H9 (cell line): Measurements from ENCODE around the gene MRTFA. TPM values are rescaled to one million over a fixed set of nuclear protein-coding genes. Genes with fewer than 3 reads are reported as not detected.

Experiments
- DNase-seq: peaks from one replicate; pipeline ENCODE4 v3.0.0-alpha.2; 2017
- H2AFZ ChIP-seq: one replicate; pipeline ENCODE4 v1.6.1; 2013; ENCODE audit warnings: mild to moderate bottlenecking, low read length, control low read depth, moderate library complexity
- H2AK5ac ChIP-seq: 2 replicates; pipeline ENCODE4 v1.6.1; 2013; ENCODE audit warnings: low read length, control low read depth, mixed read lengths; ENCODE audit not compliant: insufficient read length
- H2BK120ac ChIP-seq: one replicate; pipeline ENCODE4 v1.6.1; 2013; ENCODE audit warnings: low read depth, mild to moderate bottlenecking, low read length, control low read depth, inconsistent platforms; ENCODE audit not compliant: poor library complexity, severe bottlenecking
- H2BK12ac ChIP-seq: 2 replicates; pipeline ENCODE4 v1.6.1; 2013; ENCODE audit warnings: low read length, control low read depth, mixed read lengths, low read depth; ENCODE audit not compliant: insufficient read length
- H2BK15ac ChIP-seq: 2 replicates; pipeline ENCODE4 v1.6.1; 2013; ENCODE audit warnings: low read depth, low read length, control low read depth
- H2BK20ac ChIP-seq: one replicate; pipeline ENCODE4 v1.6.1; 2013; ENCODE audit warnings: low read depth, mild to moderate bottlenecking, low read length, control low read depth, inconsistent platforms; ENCODE audit not compliant: poor library complexity, severe bottlenecking
- H2BK5ac ChIP-seq: 2 replicates; pipeline ENCODE4 v1.6.1; 2013; ENCODE audit warnings: low read length, control low read depth, mixed read lengths; ENCODE audit not compliant: insufficient read length
- H3K14ac ChIP-seq: 2 replicates; pipeline ENCODE4 v1.6.1; 2013; ENCODE audit warnings: low read length, control low read depth; ENCODE audit not compliant: insufficient read depth
- H3K18ac ChIP-seq: 2 replicates; pipeline ENCODE4 v1.6.1; 2013; ENCODE audit warnings: low read depth, mild to moderate bottlenecking, mixed read lengths, low read length, control low read depth; ENCODE audit not compliant: insufficient read length
- H3K23ac ChIP-seq: 2 replicates; pipeline ENCODE4 v1.6.1; 2013; ENCODE audit warnings: low read length, control low read depth, mixed read lengths, low read depth; ENCODE audit not compliant: insufficient read length
- H3K23me2 ChIP-seq: 2 replicates; pipeline ENCODE4 v1.6.1; 2013; ENCODE audit warnings: low read depth, mild to moderate bottlenecking, mixed read lengths, low read length, control low read depth; ENCODE audit not compliant: insufficient read length, poor library complexity, severe bottlenecking
- H3K27ac ChIP-seq: 2 replicates; pipeline ENCODE4 v1.5.1; 2013; ENCODE audit warnings: low read length, control low read depth, mixed read lengths, low read depth; ENCODE audit not compliant: insufficient read length
- H3K27me3 ChIP-seq: 2 replicates; pipeline ENCODE4 v1.6.1; 2013; ENCODE audit warnings: low read length, control low read depth, inconsistent platforms; ENCODE audit not compliant: insufficient read depth
- H3K4ac ChIP-seq: 2 replicates; pipeline ENCODE4 v1.6.1; 2013; ENCODE audit warnings: low read depth, mild to moderate bottlenecking, control low read depth, inconsistent platforms, low read length, moderate library complexity
- H3K4me1 ChIP-seq: 2 replicates; pipeline ENCODE4 v1.6.1; 2013; ENCODE audit warnings: low read length, control low read depth, inconsistent platforms; ENCODE audit not compliant: insufficient read depth
- H3K4me2 ChIP-seq: 2 replicates; pipeline ENCODE4 v1.6.1; 2013; ENCODE audit warnings: low read length, control low read depth, mixed read lengths; ENCODE audit not compliant: insufficient read length, insufficient read depth
- H3K56ac ChIP-seq: 2 replicates; pipeline ENCODE4 v1.6.1; 2013; ENCODE audit warnings: low read depth, mild to moderate bottlenecking, mixed read lengths, low read length, control low read depth; ENCODE audit not compliant: insufficient read length
- H3K79me1 ChIP-seq: 2 replicates; pipeline ENCODE4 v1.6.1; 2013; ENCODE audit warnings: low read depth, mild to moderate bottlenecking, moderate library complexity, low read length, control low read depth, inconsistent platforms; ENCODE audit not compliant: insufficient read depth, poor library complexity, severe bottlenecking
- H3K79me2 ChIP-seq: 2 replicates; pipeline ENCODE4 v1.6.1; 2013; ENCODE audit warnings: low read length, control low read depth, inconsistent platforms; ENCODE audit not compliant: insufficient read depth
- H3K9ac ChIP-seq: 2 replicates; pipeline ENCODE4 v1.6.1; 2013; ENCODE audit warnings: low read length, control low read depth, mixed read lengths; ENCODE audit not compliant: insufficient read length; ENCODE audit errors: extremely low read depth
- H3K9me3 ChIP-seq: one replicate; pipeline ENCODE4 v1.6.1; 2013; ENCODE audit warnings: low read depth, low read length, inconsistent platforms; ENCODE audit not compliant: control insufficient read depth
- H3T11ph ChIP-seq: one replicate; pipeline ENCODE4 v1.6.1; 2013; ENCODE audit warnings: mild to moderate bottlenecking, low read length, control low read depth, inconsistent platforms
- H4K20me1 ChIP-seq: one replicate; pipeline ENCODE4 v1.6.1; 2013; ENCODE audit not compliant: control insufficient read depth, insufficient read length, insufficient read depth
- H4K5ac ChIP-seq: 2 replicates; pipeline ENCODE4 v1.6.1; 2013; ENCODE audit warnings: low read depth, mild to moderate bottlenecking, mixed read lengths, low read length, control low read depth; ENCODE audit not compliant: insufficient read length
- H4K8ac ChIP-seq: replicated peaks from 2 replicates; pipeline ENCODE4 v1.6.1; 2013; ENCODE audit warnings: low read length, control low read depth, mixed read lengths, low read depth; ENCODE audit not compliant: insufficient read length
- H4K91ac ChIP-seq: 2 replicates; pipeline ENCODE4 v1.6.1; 2013; ENCODE audit warnings: low read depth, mild to moderate bottlenecking, moderate library complexity, mixed read lengths, low read length, control low read depth; ENCODE audit not compliant: insufficient read length
- H3K27ac Mint-ChIP-seq, 3 experiments: 2 replicates in 2 of 3; 3 replicates in 1 of 3; pipeline ENCODE4 v1.8.0; 2020 to 2021; ENCODE audit warnings: mixed read lengths in 3 of 3, mild to moderate bottlenecking in 1 of 3, moderate library complexity in 1 of 3
- H3K27me3 Mint-ChIP-seq: 2 replicates; pipeline ENCODE4 v1.8.0; 2021; ENCODE audit warnings: low read depth, mild to moderate bottlenecking, moderate library complexity, mixed read lengths
- H3K36me3 Mint-ChIP-seq, 3 experiments: 2 replicates in 2 of 3; 3 replicates in 1 of 3; pipeline ENCODE4 v1.8.0; 2020 to 2021; ENCODE audit warnings: low read depth in 3 of 3, mixed read lengths in 3 of 3; ENCODE audit not compliant: insufficient read depth in 1 of 3
- H3K4me1 Mint-ChIP-seq, 2 experiments: 2 replicates each; pipeline ENCODE4 v1.8.0; 2020; ENCODE audit warnings: mixed read lengths in 2 of 2
- H3K4me3 Mint-ChIP-seq, 2 experiments: 2 replicates in 1 of 2; 3 replicates in 1 of 2; pipeline ENCODE4 v1.8.0; 2020 to 2021; ENCODE audit warnings: mild to moderate bottlenecking in 2 of 2, mixed read lengths in 2 of 2, moderate library complexity in 1 of 2
- H3K9me3 Mint-ChIP-seq, 2 experiments: 2 replicates in 1 of 2; 3 replicates in 1 of 2; pipeline ENCODE4 v1.8.0; 2020; ENCODE audit warnings: mild to moderate bottlenecking in 2 of 2, mixed read lengths in 2 of 2, moderate library complexity in 1 of 2
- CTCF ChIP-seq: fragments of 200-600 bp; sonication (generic); conservative IDR thresholded peaks from 3 replicates; pipeline ENCODE4 v1.8.0; 2021; ENCODE audit warnings: antibody characterized with exemption, mild to moderate bottlenecking
- WGBS: extraction: QIAGEN DNeasy Blood & Tissue Kit; methylation state at CpG from one replicate; pipeline ENCODE4 v1.1.7; 2013; ENCODE audit warnings: missing lambda C conversion rate, low lambda C conversion rate, mixed read lengths; ENCODE audit not compliant: insufficient read length; ENCODE audit errors: extremely low coverage; 5-methylcytosine and 5-hydroxymethylcytosine counted together
- total RNA-seq: library from RNA; stranded (reverse); gene quantifications from 2 replicates; pipeline ENCODE4 v1.2.1, GENCODE V29; 2021

The MRTFA gene
- total RNA-seq, 1 experiment from 2014 or later = 38.1 TPM

GRCh38 chr22:40635043-40635939, 1.2 kb downstream of the MRTFA start:
- H3T11ph ChIP-seq = no peak overlapping the region
- no peak for DNase-seq
- H2AFZ ChIP-seq = no peak overlapping the region
- H2BK5ac ChIP-seq = no peak overlapping the region
- H3K4me1 ChIP-seq = peaks cover 4% of the 10 kb centered on the region; the same call in 1 of the 2 replicates
- H3K23me2 ChIP-seq = peaks cover 12% of the 10 kb centered on the region
- H2BK20ac ChIP-seq = no peak overlapping the region
- no peak overlapping the region for H3K27ac ChIP-seq
- H3K9me3 ChIP-seq = no peaks in the 10 kb centered on the region
- H3K4me2 ChIP-seq = peak overlapping the region; percentile 98
- no peak overlapping the region for H4K91ac ChIP-seq
- no peak overlapping the region for H2BK15ac ChIP-seq
- H3K4ac ChIP-seq = no peak overlapping the region
- no peak overlapping the region for H3K23ac ChIP-seq
- peak overlapping the region; percentile 55 for H3K9ac ChIP-seq
- no peak overlapping the region for H3K27ac Mint-ChIP-seq
- TF ChIP-seq CTCF = no peak
- H3K79me1 ChIP-seq = peaks cover 5% of the 10 kb centered on the region
- WGBS = no CpG with 5 or more reads among the region's 21 CpGs
- H3K79me2 ChIP-seq = peaks cover 14% of the 10 kb centered on the region; the same call in 1 of the 2 replicates
- H3K27me3 ChIP-seq = no peaks in the 10 kb centered on the region
- H2AK5ac ChIP-seq = no peak overlapping the region
- H4K5ac ChIP-seq = no peak overlapping the region
- H3K14ac ChIP-seq = no peak overlapping the region
- H3K4me3 Mint-ChIP-seq = peak overlapping the region; percentile 88 to 92
- no peaks in the 10 kb centered on the region for H4K20me1 ChIP-seq
- H4K8ac ChIP-seq = no peak overlapping the region
- no peak overlapping the region for H3K56ac ChIP-seq
- no peak overlapping the region for H2BK120ac ChIP-seq
- no peak overlapping the region for H2BK12ac ChIP-seq
- no peak overlapping the region for H3K18ac ChIP-seq
- no peaks in the 10 kb centered on the region for H3K27me3 Mint-ChIP-seq
- 0 out of 5 replicates have a peak, but pooled peaks cover 0 to 2% of the 10 kb centered on the region in 2 experiments for H3K9me3 Mint-ChIP-seq
- peaks cover 21 to 22% of the 10 kb centered on the region in 2 experiments for H3K4me1 Mint-ChIP-seq
- H3K36me3 Mint-ChIP-seq = peaks cover 0 to 4% (median 2%) of the 10 kb centered on the region in 3 experiments
